Lower lobe of right lung (tissue), 2 donors: ENCODE measurements around the gene CRHR1. TPM values are rescaled to one million over a fixed set of nuclear protein-coding genes. Genes with fewer than 3 reads are reported as not detected.

Experiments used
- ATAC-seq, 2 donors: fragments of 200-7000 bp; cut with Tn5 transposase; one replicate each; pipeline ENCODE4 v1.9.1; 2020 to 2022; ENCODE audit warnings: mild to moderate bottlenecking in 2 of 2, moderate library complexity in 2 of 2
- DNase-seq: peaks from one replicate; pipeline ENCODE4 v3.0.0-alpha.2; 2020
- H3K27ac ChIP-seq: fragments of 200-600 bp; one replicate; pipeline ENCODE4 v1.8.0; 2022
- H3K27me3 ChIP-seq: fragments of 200-600 bp; one replicate; pipeline ENCODE4 v1.8.0; 2022; ENCODE audit warnings: low read depth
- H3K36me3 ChIP-seq: fragments of 200-600 bp; one replicate; pipeline ENCODE4 v1.8.0; 2022; ENCODE audit warnings: mild to moderate bottlenecking
- H3K4me1 ChIP-seq: fragments of 200-600 bp; one replicate; pipeline ENCODE4 v1.8.0; 2022
- H3K4me3 ChIP-seq: fragments of 200-600 bp; one replicate; pipeline ENCODE4 v1.8.0; 2022; ENCODE audit warnings: mild to moderate bottlenecking
- H3K9me3 ChIP-seq: fragments of 200-600 bp; one replicate; pipeline ENCODE4 v1.8.0; 2022
- CTCF ChIP-seq: fragments of 200-600 bp; IDR thresholded peaks from one replicate; pipeline ENCODE4 v1.8.0; 2022; ENCODE audit warnings: antibody characterized with exemption, mild to moderate bottlenecking
- intact Hi-C: fragments of 100-400 bp; cut with DNase I; formaldehyde crosslinking; loops from one replicate; pipeline ENCODE4 v1.11.0; 2022
- long read RNA-seq: library from polyadenylated mRNA; unstranded; transcript quantifications from one replicate; pipeline ENCODE4 v2.0.0, GENCODE V29; 2021
- total RNA-seq: library from RNA; stranded (reverse); fragmentation: NEBNext Ultra II Directional; extraction: Animal tissue kit (Norgen Biotek cat#: 25700); gene quantifications from one replicate; pipeline ENCODE4 v1.2.1, GENCODE V29; 2021
- donor health status: DM: no; HTN: yes; CAD: no; lungs with severe emphysema.

The CRHR1 gene
- not detected for total RNA-seq
- long read RNA-seq: 0 reads

GRCh38 chr17:45784293-45784740 is at the start of gene CRHR1:
Gene CRHR1 (plus strand): TSS chr17:45784320. CDS start chr17:45784545, 225 bp downstream.
- Histone ChIP-seq H3K27ac (no peak within 1 kb of the TSS), H3K36me3 (no peaks in the 10 kb centered on the region), H3K9me3 (no peaks in the 10 kb centered on the region), H3K4me3 (peak within 1 kb of the TSS; percentile 54), H3K4me1 (peaks cover 23% of the 10 kb centered on the region), H3K27me3 (peaks cover 63% of the 10 kb centered on the region)
- DNase-seq (no peak), ATAC-seq (peak; percentile 26)
- no peak for TF ChIP-seq CTCF
- intact Hi-C loops: no loop called here

GRCh38 chr17:45734598-45734997 is 49.5 kb upstream of the CRHR1 start:
- no peak for TF ChIP-seq CTCF
- peaks cover 3% of the 10 kb centered on the region for H3K27me3 ChIP-seq
- H3K4me3 ChIP-seq: no peak overlapping the region
- no peak for DNase-seq
- intact Hi-C loops: loop anchor here (10.0 kb wide), 1 partner anchor 60 kb away; no protein-coding TSS in a partner anchor
- no peaks in the 10 kb centered on the region for H3K36me3 ChIP-seq
- no peak overlapping the region for H3K27ac ChIP-seq
- ATAC-seq: no peak
- peaks cover 3% of the 10 kb centered on the region for H3K4me1 ChIP-seq
- H3K9me3 ChIP-seq: peaks cover 16% of the 10 kb centered on the region

- H3K9me3 ChIP-seq: peaks cover 16% of the 10 kb centered on the region
- peaks cover 6% of the 10 kb centered on the region for H3K4me1 ChIP-seq
- TF ChIP-seq CTCF: no peak
- H3K27me3 ChIP-seq: peaks cover 3% of the 10 kb centered on the region
- no peak overlapping the region for H3K27ac ChIP-seq
- no peaks in the 10 kb centered on the region for H3K36me3 ChIP-seq
- no peak overlapping the region for H3K4me3 ChIP-seq
- ATAC-seq (no peak), DNase-seq (no peak)
- intact Hi-C loops: loop anchor here (10.0 kb wide), 1 partner anchor 61 kb away; no protein-coding TSS in a partner anchor
Observed at GRCh38 chr17:45735488-45735887, 48.6 kb upstream of the CRHR1 start.

GRCh38 chr17:45739786-45740185 is 44.3 kb upstream of the CRHR1 start:
- Histone ChIP-seq H3K4me3 (no peak overlapping the region), H3K4me1 (peaks cover 6% of the 10 kb centered on the region), H3K27ac (no peak overlapping the region), H3K27me3 (peaks cover 14% of the 10 kb centered on the region), H3K9me3 (no peaks in the 10 kb centered on the region), H3K36me3 (no peaks in the 10 kb centered on the region)
- ATAC-seq: peak; percentile 59 to 92
- DNase-seq: peak; percentile 83
- intact Hi-C loops: loop anchor here (10.0 kb wide), 1 partner anchor 65 kb away; no protein-coding TSS in a partner anchor
- TF ChIP-seq CTCF: no peak

GRCh38 chr17:45740553-45741330 is 43.4 kb upstream of the CRHR1 start:
- H3K27me3 ChIP-seq: peaks cover 14% of the 10 kb centered on the region
- intact Hi-C loops: no loop called here
- no peak overlapping the region for H3K4me3 ChIP-seq
- ATAC-seq: peak in 1 of 2 donors; percentile 64
- no peak for TF ChIP-seq CTCF
- DNase-seq: no peak
- no peak overlapping the region for H3K27ac ChIP-seq
- peaks cover 6% of the 10 kb centered on the region for H3K4me1 ChIP-seq
- no peaks in the 10 kb centered on the region for H3K36me3 ChIP-seq
- H3K9me3 ChIP-seq: no peaks in the 10 kb centered on the region
